Measurements from ENCODE around the gene ZBTB43. TPM values are rescaled to one million over a fixed set of nuclear protein-coding genes. Genes with fewer than 3 reads are reported as not detected.

Gene ZBTB43
- total and polyA plus RNA-seq, 4 donors = 4.6 to 64.3 (median 14.5) TPM

DNA sequence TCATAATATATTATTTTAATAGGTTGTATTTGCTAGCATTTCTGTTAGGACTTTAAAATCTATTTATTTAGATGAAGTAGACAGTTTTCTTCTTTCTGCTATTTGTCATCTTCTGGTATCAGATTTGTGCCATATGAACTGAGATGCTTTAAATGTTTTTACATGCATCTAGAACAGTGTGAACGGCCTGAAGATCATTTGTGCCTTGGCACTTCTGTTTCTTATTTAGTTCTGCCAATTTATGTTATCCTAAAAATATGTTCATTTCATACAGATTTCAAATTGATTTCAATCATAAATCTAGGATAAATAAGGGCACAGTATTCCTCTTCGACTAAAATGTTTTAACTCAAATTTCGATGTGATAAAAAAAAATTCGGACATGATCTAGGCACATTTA, 71.7 kb downstream of the ZBTB43 start:
- H3K4me1 ChIP-seq (ENCODE audit: control insufficient read depth in 5 of 5, insufficient read depth in 5 of 5, low read length in 5 of 5) = peaks cover 0 to 5% (median 0%) of the 10 kb centered on the region in 5 donors
- DNase-seq = no peak
- H3K27ac ChIP-seq (ENCODE audit: low read depth in 1 of 2, low read length in 1 of 2) = no peak overlapping the region
- no peak overlapping the region for H3K9ac ChIP-seq (ENCODE audit: insufficient read depth in 1 of 2, low read length in 2 of 2)
- TF ChIP-seq, protein P1, sequence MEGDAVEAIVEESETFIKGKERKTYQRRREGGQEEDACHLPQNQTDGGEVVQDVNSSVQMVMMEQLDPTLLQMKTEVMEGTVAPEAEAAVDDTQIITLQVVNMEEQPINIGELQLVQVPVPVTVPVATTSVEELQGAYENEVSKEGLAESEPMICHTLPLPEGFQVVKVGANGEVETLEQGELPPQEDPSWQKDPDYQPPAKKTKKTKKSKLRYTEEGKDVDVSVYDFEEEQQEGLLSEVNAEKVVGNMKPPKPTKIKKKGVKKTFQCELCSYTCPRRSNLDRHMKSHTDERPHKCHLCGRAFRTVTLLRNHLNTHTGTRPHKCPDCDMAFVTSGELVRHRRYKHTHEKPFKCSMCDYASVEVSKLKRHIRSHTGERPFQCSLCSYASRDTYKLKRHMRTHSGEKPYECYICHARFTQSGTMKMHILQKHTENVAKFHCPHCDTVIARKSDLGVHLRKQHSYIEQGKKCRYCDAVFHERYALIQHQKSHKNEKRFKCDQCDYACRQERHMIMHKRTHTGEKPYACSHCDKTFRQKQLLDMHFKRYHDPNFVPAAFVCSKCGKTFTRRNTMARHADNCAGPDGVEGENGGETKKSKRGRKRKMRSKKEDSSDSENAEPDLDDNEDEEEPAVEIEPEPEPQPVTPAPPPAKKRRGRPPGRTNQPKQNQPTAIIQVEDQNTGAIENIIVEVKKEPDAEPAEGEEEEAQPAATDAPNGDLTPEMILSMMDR (IDR thresholded peaks at IDR 0.05; ENCODE audit: control extremely low read depth, extremely low read depth) = no peak
- H3K9me3 ChIP-seq (ENCODE audit: control insufficient read depth in 4 of 4, insufficient read depth in 3 of 4, low read length in 3 of 4) = no peaks in the 10 kb centered on the region
- no peak for ATAC-seq (ENCODE audit: insufficient read depth, low FRiP score)
- H3K36me3 ChIP-seq (ENCODE audit: control insufficient read depth in 4 of 4, insufficient read depth in 4 of 4, low read length in 4 of 4) = peaks cover 3 to 22% (median 15%) of the 10 kb centered on the region in 4 donors
- no peaks in the 10 kb centered on the region for H3K27me3 ChIP-seq (ENCODE audit: control insufficient read depth in 3 of 3, insufficient read depth in 3 of 3, low read length in 2 of 3)
- H3K4me3 ChIP-seq = no peak overlapping the region
- 84 to 88% methylated on average over 4 of the region's 4 CpGs for WGBS, 2 donors

- H3K27ac ChIP-seq (ENCODE audit: low read depth in 1 of 2, low read length in 1 of 2) = no peak overlapping the region
- TF ChIP-seq, protein P1 (IDR thresholded peaks at IDR 0.05; ENCODE audit: control extremely low read depth, extremely low read depth) = no peak
- WGBS, 2 donors = 78 to 84% methylated on average over 9 of the region's 9 CpGs
- H3K36me3 ChIP-seq (ENCODE audit: control insufficient read depth in 4 of 4, insufficient read depth in 4 of 4, low read length in 4 of 4) = peaks cover 3 to 27% (median 15%) of the 10 kb centered on the region in 4 donors
- H3K9ac ChIP-seq (ENCODE audit: insufficient read depth in 1 of 2, low read length in 2 of 2) = no peak overlapping the region
- peaks cover 0 to 5% (median under 1%) of the 10 kb centered on the region in 5 donors for H3K4me1 ChIP-seq (ENCODE audit: control insufficient read depth in 5 of 5, insufficient read depth in 5 of 5, low read length in 5 of 5)
- DNase-seq (no peak), ATAC-seq (ENCODE audit: insufficient read depth, low FRiP score) (no peak)
- H3K9me3 ChIP-seq (ENCODE audit: control insufficient read depth in 4 of 4, insufficient read depth in 3 of 4, low read length in 3 of 4) = no peaks in the 10 kb centered on the region
- H3K27me3 ChIP-seq (ENCODE audit: control insufficient read depth in 3 of 3, insufficient read depth in 3 of 3, low read length in 2 of 3) = no peaks in the 10 kb centered on the region
- no peak overlapping the region for H3K4me3 ChIP-seq
Observed at GRCh38 chr9:126877418-126877817, 72.6 kb downstream of the ZBTB43 start.

DNA sequence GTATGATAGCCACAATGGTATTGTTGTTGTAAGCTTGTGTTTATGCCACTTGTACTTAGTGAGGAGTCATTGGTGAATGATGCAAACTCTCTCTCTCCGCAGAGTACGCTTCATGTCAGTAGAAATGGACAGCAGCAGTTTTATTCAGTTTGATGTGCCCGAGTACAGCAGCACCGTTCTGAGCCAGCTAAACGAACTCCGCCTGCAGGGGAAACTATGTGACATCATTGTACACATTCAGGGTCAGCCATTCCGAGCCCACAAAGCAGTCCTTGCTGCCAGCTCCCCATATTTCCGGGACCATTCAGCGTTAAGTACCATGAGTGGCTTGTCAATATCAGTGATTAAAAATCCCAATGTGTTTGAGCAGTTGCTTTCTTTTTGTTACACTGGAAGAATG, 74.4 kb downstream of the ZBTB43 start:
- no peak overlapping the region for H3K4me3 ChIP-seq
- no peak for DNase-seq
- no peak overlapping the region for H3K9ac ChIP-seq (ENCODE audit: insufficient read depth in 1 of 2, low read length in 2 of 2)
- TF ChIP-seq, protein P1 (IDR thresholded peaks at IDR 0.05; ENCODE audit: control extremely low read depth, extremely low read depth) = no peak
- peaks cover 3 to 27% (median 16%) of the 10 kb centered on the region in 4 donors for H3K36me3 ChIP-seq (ENCODE audit: control insufficient read depth in 4 of 4, insufficient read depth in 4 of 4, low read length in 4 of 4)
- ATAC-seq (ENCODE audit: insufficient read depth, low FRiP score) = no peak
- no peaks in the 10 kb centered on the region for H3K9me3 ChIP-seq (ENCODE audit: control insufficient read depth in 4 of 4, insufficient read depth in 3 of 4, low read length in 3 of 4)
- WGBS, 2 donors = 81 to 92% methylated on average over 9 of the region's 9 CpGs
- no peak overlapping the region for H3K27ac ChIP-seq (ENCODE audit: low read depth in 1 of 2, low read length in 1 of 2)
- H3K4me1 ChIP-seq (ENCODE audit: control insufficient read depth in 5 of 5, insufficient read depth in 5 of 5, low read length in 5 of 5) = peaks cover 0 to 6% (median 2%) of the 10 kb centered on the region in 5 donors
- no peaks in the 10 kb centered on the region for H3K27me3 ChIP-seq (ENCODE audit: control insufficient read depth in 3 of 3, insufficient read depth in 3 of 3, low read length in 2 of 3)
